HEK293 (cell line): ENCODE measurements around the gene HDLBP.
A peak's percentile ranks its signal among the peaks of the same experiment; 100 is the strongest.

Experiments used
- CTCF ChIA-PET: fragments of 350-600 bp; formaldehyde crosslinking; extraction: SDS; loops from one replicate; lab custom pipeline; 2021; ENCODE audit warnings: antibody characterized with exemption; lab: Yijun Ruan, JAX
- POLR2A ChIA-PET: fragments of 300-600 bp; formaldehyde crosslinking; extraction: SDS; loops from one replicate; lab custom pipeline; 2020; ENCODE audit warnings: antibody characterized with exemption, inconsistent platforms; lab: Yijun Ruan, JAX
- H3K27ac ChIP-seq: fragments of 200-500 bp; sonication (Bioruptor generic); 2 replicates; pipeline ENCODE4 v1.5.1; 2014; ENCODE audit warnings: low read depth, low read length, control low read depth, inconsistent platforms; ENCODE audit errors: extremely low read depth
- H3K36me3 ChIP-seq, 2 experiments: fragments of 200-500 bp in 1 of 2; sonication (Bioruptor generic) in 1 of 2; 1 replicate in 1 of 2; 2 replicates in 1 of 2; pipeline ENCODE4 v1.5.1; 2014 to 2017; ENCODE audit warnings: inconsistent platforms in 2 of 2, low read length in 2 of 2; ENCODE audit not compliant: control insufficient read depth in 2 of 2, insufficient read depth in 1 of 2
- H3K4me1 ChIP-seq: fragments of 200-500 bp; sonication (Bioruptor generic); 2 replicates; pipeline ENCODE4 v1.5.1; 2014; ENCODE audit warnings: mild to moderate bottlenecking, low read length, inconsistent platforms; ENCODE audit not compliant: control insufficient read depth, insufficient read depth
- H3K4me3 ChIP-seq: 2 replicates; pipeline ENCODE4 v1.5.1; 2011; ENCODE audit warnings: low read depth, mild to moderate bottlenecking, control low read depth, low read length, moderate library complexity
- H3K9me3 ChIP-seq: fragments of 200-500 bp; sonication (Bioruptor generic); 2 replicates; pipeline ENCODE4 v1.5.1; 2014; ENCODE audit warnings: low read depth, low read length, inconsistent platforms; ENCODE audit not compliant: control insufficient read depth, insufficient read depth
- CTCF ChIP-seq: fragments of 450-650 bp; formaldehyde crosslinking; IDR thresholded peaks from 2 replicates; pipeline ENCODE4 v1.5.1; 2016; ENCODE audit warnings: missing biosample characterization, missing genetic modification characterization
- KLF1 ChIP-seq: fragments of 450-650 bp; formaldehyde crosslinking; IDR thresholded peaks from 2 replicates; pipeline ENCODE4 v1.5.1; 2016; ENCODE audit warnings: missing biosample characterization, missing genetic modification characterization
- PRDM1 ChIP-seq: fragments of 450-650 bp; formaldehyde crosslinking; IDR thresholded peaks from 2 replicates; pipeline ENCODE4; 2016; ENCODE audit warnings: missing biosample characterization, missing genetic modification characterization
- PRDM6 ChIP-seq: fragments of 450-650 bp; formaldehyde crosslinking; IDR thresholded peaks from 2 replicates; pipeline ENCODE4 v1.5.1; 2017; ENCODE audit warnings: missing biosample characterization, missing genetic modification characterization
- SCRT1 ChIP-seq: fragments of 450-650 bp; formaldehyde crosslinking; IDR thresholded peaks from 2 replicates; pipeline ENCODE4 v1.5.1; 2016; ENCODE audit warnings: missing biosample characterization, missing genetic modification characterization, borderline replicate concordance
- SP3 ChIP-seq: fragments of 450-650 bp; formaldehyde crosslinking; IDR thresholded peaks from 2 replicates; pipeline ENCODE4 v1.5.1; 2016; ENCODE audit warnings: missing biosample characterization, missing genetic modification characterization
- YY2 ChIP-seq: fragments of 450-650 bp; formaldehyde crosslinking; IDR thresholded peaks from 2 replicates; pipeline ENCODE4 v1.5.1; 2016; ENCODE audit warnings: missing biosample characterization, missing genetic modification characterization
- ZBTB1 ChIP-seq: fragments of 450-650 bp; formaldehyde crosslinking; IDR thresholded peaks from 2 replicates; pipeline ENCODE4 v1.5.1; 2016; ENCODE audit warnings: missing biosample characterization, missing genetic modification characterization
- ZBTB17 ChIP-seq: fragments of 450-650 bp; formaldehyde crosslinking; IDR thresholded peaks from 2 replicates; pipeline ENCODE4 v1.5.1; 2016; ENCODE audit warnings: missing biosample characterization, missing genetic modification characterization
- ZBTB6 ChIP-seq: fragments of 450-650 bp; formaldehyde crosslinking; IDR thresholded peaks from 2 replicates; pipeline ENCODE4 v1.5.1; 2017; ENCODE audit warnings: missing biosample characterization, missing genetic modification characterization
- ZNF132 ChIP-seq: fragments of 450-650 bp; formaldehyde crosslinking; IDR thresholded peaks from 2 replicates; pipeline ENCODE4 v1.5.1; 2017; ENCODE audit warnings: missing biosample characterization, missing genetic modification characterization, borderline replicate concordance
- ZNF24 ChIP-seq: fragments of 450-650 bp; formaldehyde crosslinking; IDR thresholded peaks from 2 replicates; pipeline ENCODE4 v1.5.1; 2016; ENCODE audit warnings: missing biosample characterization, missing genetic modification characterization
- ZNF266 ChIP-seq: fragments of 450-650 bp; formaldehyde crosslinking; IDR thresholded peaks from 2 replicates; pipeline ENCODE4 v1.5.1; 2016; ENCODE audit warnings: missing biosample characterization, missing genetic modification characterization, low read depth
- ZNF366 ChIP-seq: fragments of 450-650 bp; formaldehyde crosslinking; conservative IDR thresholded peaks from 2 replicates; pipeline ENCODE4 v1.5.1; 2016; ENCODE audit warnings: missing biosample characterization, missing genetic modification characterization
- ZNF423 ChIP-seq: fragments of 450-650 bp; formaldehyde crosslinking; IDR thresholded peaks from 2 replicates; pipeline ENCODE4 v1.5.1; 2016; ENCODE audit warnings: missing biosample characterization, missing genetic modification characterization
- ZNF433 ChIP-seq: fragments of 450-650 bp; formaldehyde crosslinking; IDR thresholded peaks from 2 replicates; pipeline ENCODE4 v1.5.1; 2016; ENCODE audit warnings: missing biosample characterization, missing genetic modification characterization, low read depth
- ZNF658 ChIP-seq: fragments of 450-650 bp; formaldehyde crosslinking; IDR thresholded peaks from 2 replicates; pipeline ENCODE4; 2016; ENCODE audit warnings: missing biosample characterization, missing genetic modification characterization
- ZNF785 ChIP-seq: fragments of 450-650 bp; formaldehyde crosslinking; IDR thresholded peaks from 2 replicates; pipeline ENCODE4 v1.5.1; 2016; ENCODE audit warnings: missing biosample characterization, missing genetic modification characterization
- ZSCAN23 ChIP-seq: fragments of 450-650 bp; formaldehyde crosslinking; IDR thresholded peaks from 2 replicates; pipeline ENCODE4 v1.5.1; 2016; ENCODE audit warnings: missing biosample characterization, missing genetic modification characterization

Gene HDLBP

GRCh38 chr2:241261628-241262027, 53.8 kb downstream of the HDLBP start:
- Histone ChIP-seq H3K27ac (no peak overlapping the region), H3K4me1 (no peaks in the 10 kb centered on the region), H3K36me3 (peaks cover 76 to 98% of the 10 kb centered on the region in 2 experiments), H3K9me3 (no peaks in the 10 kb centered on the region), H3K4me3 (no peak overlapping the region)
- ChIA-PET CTCF (no interaction called here), POLR2A (no interaction called here)
- TF ChIP-seq ZBTB17 (tag by site-specific recombination) (no peak), CTCF (tag by site-specific recombination) (peak; percentile 29; the same call in 1 of the 2 replicates)

- no peaks in the 10 kb centered on the region for H3K9me3 ChIP-seq
- H3K36me3 ChIP-seq, result peaks cover 72 to 98% of the 10 kb centered on the region in 2 experiments
- CTCF ChIA-PET, result no interaction called here
- no peak for TF ChIP-seq ZNF366 (tag by site-specific recombination)
- no peak for TF ChIP-seq ZNF132 (tag by site-specific recombination)
- TF ChIP-seq ZNF266, result no peak
- no peak for TF ChIP-seq YY2 (tag by site-specific recombination)
- no peak for TF ChIP-seq KLF1 (tag by site-specific recombination)
- no peak for TF ChIP-seq ZBTB6
- no peak for TF ChIP-seq PRDM6 (tag by site-specific recombination)
- TF ChIP-seq SCRT1 (tag by site-specific recombination), result no peak
- no peak for TF ChIP-seq ZNF423 (tag by site-specific recombination)
- TF ChIP-seq ZNF433 (tag by site-specific recombination), result no peak
- TF ChIP-seq ZSCAN23 (tag by site-specific recombination), result no peak
- TF ChIP-seq ZBTB1 (tag by site-specific recombination), result no peak
- no peak for TF ChIP-seq ZNF24 (tag by site-specific recombination)
- no peak for TF ChIP-seq ZNF658 (tag by site-specific recombination)
- TF ChIP-seq SP3 (tag by site-specific recombination), result no peak
- TF ChIP-seq, all 188 proteins: peak for 0
- POLR2A ChIA-PET, result interaction anchor here (0.6 kb wide), 1 partner anchor 9 kb away, joined by 3 read pairs; no protein-coding TSS in a partner anchor
- H3K27ac ChIP-seq, result no peak overlapping the region
- no peak overlapping the region for H3K4me3 ChIP-seq
- H3K4me1 ChIP-seq, result no peaks in the 10 kb centered on the region
Observed at GRCh38 chr2:241260911-241261310, 54.6 kb downstream of the HDLBP start.

GRCh38 chr2:241258505-241259280, 56.8 kb downstream of the HDLBP start:
- H3K9me3 ChIP-seq, result no peaks in the 10 kb centered on the region
- H3K27ac ChIP-seq, result no peak overlapping the region
- ChIA-PET POLR2A (no interaction called here), CTCF (interaction anchor here (0.7 kb wide), 1 partner anchor 17 kb away, joined by 5 read pairs; no protein-coding TSS in a partner anchor)
- TF ChIP-seq ZNF785 (tag by site-specific recombination), result no peak
- TF ChIP-seq PRDM1, result peak; percentile 78
- H3K36me3 ChIP-seq, result peaks cover 80 to 98% of the 10 kb centered on the region in 2 experiments
- H3K4me3 ChIP-seq, result no peak overlapping the region
- no peaks in the 10 kb centered on the region for H3K4me1 ChIP-seq
